Mesendoderm (in vitro differentiated cells): Measurements from ENCODE around the gene CD33.

Source experiments
- DNase-seq: peaks from one replicate; pipeline ENCODE4 v3.0.0; 2013
- H2AK5ac ChIP-seq: 2 replicates; pipeline ENCODE4 v1.6.1; 2013; ENCODE audit warnings: low read length, inconsistent platforms
- H2BK120ac ChIP-seq: 2 replicates; pipeline ENCODE4 v1.6.1; 2013; ENCODE audit warnings: low read depth, mild to moderate bottlenecking, low read length, moderate library complexity, mixed read lengths
- H2BK15ac ChIP-seq: replicated peaks from 2 replicates; pipeline ENCODE4 v1.6.1; 2013; ENCODE audit warnings: low read depth, mild to moderate bottlenecking, moderate library complexity
- H2BK5ac ChIP-seq: 2 replicates; pipeline ENCODE4 v1.6.1; 2013; ENCODE audit warnings: low read length, inconsistent platforms
- H3K18ac ChIP-seq: 2 replicates; pipeline ENCODE4 v1.6.1; 2013; ENCODE audit warnings: mild to moderate bottlenecking, low read length, mixed read lengths
- H3K23ac ChIP-seq: one replicate; pipeline ENCODE4 v1.6.1; 2013; ENCODE audit warnings: low read length
- H3K27ac ChIP-seq: 2 replicates; pipeline ENCODE4 v1.5.1; 2013; ENCODE audit warnings: low read depth, mild to moderate bottlenecking, inconsistent platforms, low read length, moderate library complexity
- H3K27me3 ChIP-seq: 2 replicates; pipeline ENCODE4 v1.6.1; 2013; ENCODE audit warnings: low read length, control low read depth, mild to moderate bottlenecking, inconsistent platforms; ENCODE audit not compliant: insufficient read depth, poor library complexity
- H3K36me3 ChIP-seq: 2 replicates; pipeline ENCODE4 v1.6.1; 2013; ENCODE audit warnings: low read length, inconsistent platforms; ENCODE audit not compliant: control insufficient read depth, insufficient read depth
- H3K4ac ChIP-seq: one replicate; pipeline ENCODE4 v1.6.1; 2013; ENCODE audit warnings: low read depth, mild to moderate bottlenecking, low read length, moderate library complexity
- H3K4me1 ChIP-seq: 2 replicates; pipeline ENCODE4 v1.6.1; 2013; ENCODE audit warnings: low read depth, low read length, inconsistent platforms; ENCODE audit not compliant: control insufficient read depth
- H3K4me2 ChIP-seq: 2 replicates; pipeline ENCODE4 v1.6.1; 2013; ENCODE audit warnings: low read length
- H3K4me3 ChIP-seq: 2 replicates; pipeline ENCODE4 v1.5.1; 2013; ENCODE audit warnings: mild to moderate bottlenecking, low read length
- H3K56ac ChIP-seq: one replicate; pipeline ENCODE4 v1.6.1; 2013; ENCODE audit warnings: low read length
- H3K79me1 ChIP-seq: 2 replicates; pipeline ENCODE4 v1.6.1; 2013; ENCODE audit warnings: low read length, inconsistent platforms
- H3K79me2 ChIP-seq: 2 replicates; pipeline ENCODE4 v1.6.1; 2013; ENCODE audit warnings: mild to moderate bottlenecking, low read length; ENCODE audit not compliant: control insufficient read depth, insufficient read depth
- H3K9ac ChIP-seq: 2 replicates; pipeline ENCODE4 v1.6.1; 2013; ENCODE audit warnings: low read length, inconsistent platforms
- H4K5ac ChIP-seq: one replicate; pipeline ENCODE4 v1.6.1; 2013; ENCODE audit warnings: low read length
- H4K8ac ChIP-seq: one replicate; pipeline ENCODE4 v1.6.1; 2013; ENCODE audit warnings: low read depth, mild to moderate bottlenecking, control low read depth, low read length, moderate library complexity
- WGBS: extraction: QIAGEN DNeasy Blood & Tissue Kit; methylation state at CpG from one replicate; pipeline ENCODE4 v1.1.7; 2013; ENCODE audit warnings: low lambda C conversion rate, missing lambda C conversion rate; ENCODE audit not compliant: insufficient coverage; ENCODE audit errors: extremely low coverage; 5-methylcytosine and 5-hydroxymethylcytosine counted together

Gene CD33

DNA sequence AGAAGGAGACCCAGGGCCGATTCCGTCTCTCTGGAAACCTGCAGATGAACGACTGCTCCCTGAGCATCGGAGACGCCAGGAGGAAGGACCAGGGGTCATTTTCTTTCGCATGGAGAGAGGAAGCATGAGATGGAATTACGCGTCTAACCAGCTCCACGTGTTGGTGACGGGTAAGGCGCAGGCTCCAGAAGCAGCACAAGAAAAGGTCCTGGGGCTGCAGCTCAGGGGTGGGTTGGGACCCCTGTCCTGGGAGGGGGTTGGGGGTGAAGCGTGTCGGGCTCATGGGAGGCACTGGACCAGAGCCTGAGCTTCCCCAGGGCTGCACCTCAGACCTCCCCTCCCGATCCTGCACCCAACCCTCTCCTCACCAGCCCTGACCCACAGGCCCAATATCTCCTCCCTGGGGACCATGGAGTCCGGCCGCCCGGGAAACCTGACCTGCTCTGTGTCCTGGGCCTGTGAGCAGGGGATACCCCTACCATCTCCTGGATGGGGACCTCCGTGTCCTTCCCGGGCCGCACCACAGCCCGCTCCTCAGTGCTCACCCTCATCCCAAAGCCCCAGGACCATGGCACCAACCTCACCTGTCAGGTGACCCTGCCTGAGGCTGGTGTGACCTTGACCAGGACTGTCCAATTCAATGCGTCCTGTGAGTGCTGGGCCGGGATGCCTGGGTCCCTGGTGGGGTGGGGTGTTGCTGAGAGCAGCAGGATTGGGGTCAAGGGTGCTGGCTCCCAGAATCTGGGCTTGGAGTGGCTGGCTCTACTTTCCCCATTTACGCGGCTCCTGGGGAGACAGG, 39.6 kb upstream of the CD33 start:
- Histone ChIP-seq H2BK5ac (no peak overlapping the region), H3K9ac (no peak overlapping the region), H3K79me1 (no peaks in the 10 kb centered on the region), H4K5ac (no peak overlapping the region), H2BK15ac (no peak overlapping the region), H3K27ac (no peak overlapping the region), H3K27me3 (no peaks in the 10 kb centered on the region), H3K79me2 (no peaks in the 10 kb centered on the region), H2AK5ac (no peak overlapping the region), H3K4ac (no peak overlapping the region), H3K56ac (no peak overlapping the region), H4K8ac (no peak overlapping the region), H3K36me3 (no peaks in the 10 kb centered on the region), H3K4me3 (no peak overlapping the region), H2BK120ac (no peak overlapping the region), H3K23ac (no peak overlapping the region), H3K4me1 (no peaks in the 10 kb centered on the region), H3K4me2 (no peak overlapping the region), H3K18ac (no peak overlapping the region)
- no CpG with 5 or more reads among the region's 25 CpGs for WGBS
- no peak for DNase-seq

DNA sequence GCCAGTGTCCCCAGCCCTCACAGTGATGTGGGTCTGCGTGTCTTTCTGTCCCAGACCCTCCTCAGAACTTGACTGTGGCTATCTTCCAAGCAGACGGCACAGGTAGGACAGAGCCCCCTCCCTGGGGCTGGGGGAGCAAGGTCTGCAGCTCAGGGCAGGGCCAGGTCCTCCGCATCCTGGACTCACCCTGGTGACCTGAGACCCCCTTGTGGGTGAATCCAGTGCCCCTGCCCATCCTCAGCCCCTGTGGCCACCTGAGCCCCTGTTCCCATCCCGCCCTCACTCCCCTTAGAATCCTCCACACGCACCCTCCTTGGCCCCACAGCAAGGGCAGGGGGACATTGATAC, 39.0 kb upstream of the CD33 start:
- H3K79me1 ChIP-seq: no peaks in the 10 kb centered on the region
- H2AK5ac ChIP-seq: no peak overlapping the region
- no peaks in the 10 kb centered on the region for H3K4me1 ChIP-seq
- no peak overlapping the region for H3K56ac ChIP-seq
- no peak for DNase-seq
- H2BK5ac ChIP-seq: no peak overlapping the region
- no peak overlapping the region for H3K4ac ChIP-seq
- H2BK120ac ChIP-seq: no peak overlapping the region
- no peaks in the 10 kb centered on the region for H3K79me2 ChIP-seq
- H3K23ac ChIP-seq: no peak overlapping the region
- H4K5ac ChIP-seq: no peak overlapping the region
- no peaks in the 10 kb centered on the region for H3K27me3 ChIP-seq
- no peak overlapping the region for H3K9ac ChIP-seq
- H3K4me2 ChIP-seq: no peak overlapping the region
- no CpG with 5 or more reads among the region's 5 CpGs for WGBS
- no peaks in the 10 kb centered on the region for H3K36me3 ChIP-seq
- no peak overlapping the region for H3K4me3 ChIP-seq
- H3K18ac ChIP-seq: no peak overlapping the region
- H2BK15ac ChIP-seq: no peak overlapping the region
- no peak overlapping the region for H4K8ac ChIP-seq
- no peak overlapping the region for H3K27ac ChIP-seq

DNA sequence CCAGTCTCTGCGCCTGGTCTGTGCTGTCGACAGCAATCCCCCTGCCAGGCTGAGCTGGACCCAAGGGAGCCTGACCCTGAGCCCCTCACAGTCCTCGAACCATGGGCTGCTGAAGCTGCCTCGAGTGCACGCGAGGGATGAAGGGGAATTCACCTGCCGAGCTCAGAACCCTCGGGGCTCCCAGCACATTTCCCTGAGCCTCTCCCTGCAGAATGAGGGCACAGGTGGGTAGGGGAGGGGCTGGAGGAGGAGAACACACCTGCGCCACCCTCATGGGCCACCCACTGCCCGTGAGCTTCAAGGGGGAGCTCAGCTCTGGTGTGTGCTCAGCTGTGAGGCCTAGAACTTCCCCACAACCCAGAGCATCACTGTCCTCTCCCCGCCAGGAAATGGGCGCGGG, 38.6 kb upstream of the CD33 start:
- no peaks in the 10 kb centered on the region for H3K79me1 ChIP-seq
- H2AK5ac ChIP-seq: no peak overlapping the region
- no peak overlapping the region for H3K9ac ChIP-seq
- H4K8ac ChIP-seq: no peak overlapping the region
- WGBS: no CpG with 5 or more reads among the region's 13 CpGs
- no peak overlapping the region for H2BK5ac ChIP-seq
- no peak overlapping the region for H3K56ac ChIP-seq
- H3K18ac ChIP-seq: no peak overlapping the region
- no peak overlapping the region for H3K23ac ChIP-seq
- DNase-seq: no peak
- no peaks in the 10 kb centered on the region for H3K4me1 ChIP-seq
- no peak overlapping the region for H3K4ac ChIP-seq
- H2BK15ac ChIP-seq: no peak overlapping the region
- H4K5ac ChIP-seq: no peak overlapping the region
- no peak overlapping the region for H3K4me3 ChIP-seq
- H3K27ac ChIP-seq: no peak overlapping the region
- H3K36me3 ChIP-seq: no peaks in the 10 kb centered on the region
- no peak overlapping the region for H2BK120ac ChIP-seq
- H3K27me3 ChIP-seq: no peaks in the 10 kb centered on the region
- H3K79me2 ChIP-seq: no peaks in the 10 kb centered on the region
- no peak overlapping the region for H3K4me2 ChIP-seq

DNA sequence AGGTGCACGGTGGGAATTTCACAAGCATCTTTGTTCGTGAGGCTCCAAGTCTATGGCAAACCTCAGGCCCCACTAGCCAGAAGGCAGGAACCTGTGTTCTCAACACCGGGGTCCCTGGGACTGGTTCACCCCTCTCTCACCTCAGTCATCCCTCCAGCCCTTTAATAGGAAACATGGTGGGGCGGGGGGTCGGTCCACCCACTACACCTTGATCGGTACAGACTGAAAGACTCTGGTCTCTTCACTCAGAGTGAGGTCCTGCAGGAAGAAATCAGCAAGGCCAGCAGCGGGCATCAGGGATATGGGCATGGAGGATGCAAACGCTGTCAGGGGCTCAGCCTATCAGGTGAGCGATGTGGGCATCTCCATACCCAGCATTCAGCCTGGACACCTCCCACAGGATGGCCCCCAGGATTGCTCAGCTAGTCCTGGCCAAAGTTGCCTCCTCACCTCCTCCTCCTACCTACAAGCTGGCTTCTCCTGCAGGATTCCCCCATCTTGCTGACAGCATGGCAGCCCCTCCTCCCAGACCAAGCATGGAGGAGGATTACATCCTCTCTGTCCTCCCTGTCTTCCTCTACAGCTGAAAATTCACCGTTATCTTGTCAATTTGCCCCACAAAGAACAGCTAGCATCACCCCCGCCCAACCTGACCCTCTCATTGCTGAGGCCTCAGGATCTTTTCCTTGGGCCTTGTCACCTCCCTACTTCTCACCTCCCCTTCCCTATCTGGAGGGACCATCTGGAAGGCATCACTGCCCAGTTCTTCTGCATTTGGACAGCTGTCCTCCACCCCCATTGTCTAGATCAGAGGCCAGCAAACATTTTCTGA, 37.3 kb upstream of the CD33 start:
- Histone ChIP-seq H3K4ac (no peak overlapping the region), H3K4me1 (no peaks in the 10 kb centered on the region), H4K5ac (no peak overlapping the region), H3K9ac (no peak overlapping the region), H2AK5ac (no peak overlapping the region), H3K79me2 (no peaks in the 10 kb centered on the region), H2BK120ac (no peak overlapping the region), H3K27me3 (no peaks in the 10 kb centered on the region), H3K79me1 (no peaks in the 10 kb centered on the region), H3K4me2 (no peak overlapping the region), H3K27ac (no peak overlapping the region), H3K4me3 (no peak overlapping the region), H2BK5ac (no peak overlapping the region), H3K18ac (no peak overlapping the region), H2BK15ac (no peak overlapping the region), H4K8ac (no peak overlapping the region), H3K36me3 (no peaks in the 10 kb centered on the region), H3K56ac (no peak overlapping the region), H3K23ac (no peak overlapping the region)
- no CpG with 5 or more reads among the region's 11 CpGs for WGBS
- DNase-seq: no peak

DNA sequence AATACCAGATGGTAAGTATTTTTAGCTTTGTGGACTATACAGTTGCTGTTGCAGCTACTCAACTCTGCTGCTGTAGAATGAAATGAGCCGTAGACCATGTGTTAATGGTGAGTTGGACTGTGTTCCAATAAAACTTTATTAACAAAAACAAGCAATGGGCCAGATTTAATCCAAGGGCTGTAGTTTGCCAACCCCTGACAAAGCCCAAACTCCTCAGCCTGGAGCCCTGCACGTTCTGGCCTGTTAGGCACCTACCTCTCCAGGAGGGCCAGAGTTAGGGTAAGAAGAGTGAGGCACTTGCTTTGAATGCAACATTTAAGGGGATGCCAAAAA, 36.7 kb upstream of the CD33 start:
- DNase-seq: no peak
- Histone ChIP-seq H3K18ac (no peak overlapping the region), H2AK5ac (no peak overlapping the region), H3K79me1 (no peaks in the 10 kb centered on the region), H3K4me3 (no peak overlapping the region), H3K36me3 (no peaks in the 10 kb centered on the region), H3K56ac (no peak overlapping the region), H3K4me2 (no peak overlapping the region), H2BK120ac (no peak overlapping the region), H2BK5ac (no peak overlapping the region), H3K27me3 (no peaks in the 10 kb centered on the region), H3K4me1 (no peaks in the 10 kb centered on the region), H3K9ac (no peak overlapping the region), H3K27ac (no peak overlapping the region), H2BK15ac (no peak overlapping the region), H3K79me2 (no peaks in the 10 kb centered on the region), H3K23ac (no peak overlapping the region), H4K5ac (no peak overlapping the region), H3K4ac (no peak overlapping the region), H4K8ac (no peak overlapping the region)
- WGBS: no CpG with 5 or more reads among the region's 2 CpGs
